ENCODE data around the gene MRPS2. TPM values are rescaled to one million over a fixed set of nuclear protein-coding genes. Genes with fewer than 3 reads are reported as not detected.
"Not testable (repeated sequence)": the region's sequence is repeated elsewhere in the genome, so short reads cannot be mapped to it uniquely, and the experiment has no call there.

Gene MRPS2
- total and polyA plus RNA-seq, 9 of the 15 experiments (the other 6 are each of a cell fraction or from before 2014, with no cell fraction given): 8.0 to 167 (median 81.3) TPM

DNA sequence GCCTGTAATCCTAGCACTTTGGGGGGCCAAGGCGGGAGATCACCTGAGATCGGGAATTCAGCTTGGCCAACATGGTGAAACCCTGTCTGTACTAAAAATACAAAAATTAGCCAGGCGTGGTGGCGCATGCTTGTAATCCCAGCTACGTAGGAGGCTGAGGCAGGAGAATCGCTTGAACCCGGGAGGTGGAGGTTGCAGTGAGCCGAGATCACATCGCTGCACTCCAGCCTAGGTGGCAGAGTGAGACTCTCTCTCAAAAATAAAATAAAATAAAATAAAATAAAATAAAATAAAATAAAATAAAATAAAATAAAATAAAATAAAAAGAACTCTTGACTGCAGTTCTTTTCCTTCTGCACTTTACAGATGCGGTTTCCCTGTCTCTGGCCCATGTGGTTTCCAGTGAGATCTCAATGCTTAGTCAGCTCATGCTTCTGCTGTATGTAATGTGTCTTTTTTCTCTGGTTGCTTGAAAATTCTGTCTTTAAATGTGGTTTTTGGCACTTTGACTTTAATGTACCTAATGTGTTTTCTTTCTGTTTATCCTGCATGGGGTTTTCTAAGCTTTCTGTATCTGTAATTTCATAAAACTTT is 28.5 kb downstream of the MRPS2 start:
- H3K36me3 ChIP-seq (ENCODE audit: control insufficient read depth, insufficient read depth, low read length); H3K4me3 ChIP-seq; H3K4me2 ChIP-seq (ENCODE audit: insufficient read depth, low read length); CTCF ChIA-PET (ENCODE audit: low intra/inter-chr PET ratio); intact Hi-C loops (cut with micrococcal nuclease); POLR2A ChIA-PET; in situ Hi-C loops (cut with MboI); H3K27ac ChIP-seq (ENCODE audit: extremely low read depth, low read depth, low read length); H3K79me2 ChIP-seq (ENCODE audit: control insufficient read depth, insufficient read depth, low read length); H3K9me1 ChIP-seq (ENCODE audit: control insufficient read depth, insufficient read depth, low read length); H3K9me3 ChIP-seq (replicated peaks; ENCODE audit: control insufficient read depth, insufficient read depth, low read depth, low read length); DNase-seq (ENCODE audit: extremely low read depth in 1 of 4, low spot score in 3 of 4); H3K9ac ChIP-seq (ENCODE audit: insufficient read depth in 1 of 2, low read depth in 2 of 2, low read length in 2 of 2); H4K20me1 ChIP-seq (replicated peaks; ENCODE audit: control insufficient read depth, insufficient read depth, low read length); ATAC-seq; BruUV-seq (replicated peaks); H2AFZ ChIP-seq (ENCODE audit: low read depth, low read length); FAIRE-seq: not testable (repeated sequence)
- Histone ChIP-seq H3K27me3 (ENCODE audit: control insufficient read depth in 2 of 2, insufficient read depth in 2 of 2, low read length in 2 of 2) (peaks cover 4 to 15% of the 10 kb centered on the region in 2 experiments; a peak in 3 of 5 replicates), H3K4me1 (replicated peaks in 1 of 2; ENCODE audit: control insufficient read depth in 2 of 2, insufficient read depth in 2 of 2, low read length in 2 of 2) (peaks cover 9 to 32% of the 10 kb centered on the region in 2 experiments; a peak in 3 of 5 replicates)
- WGBS (ENCODE audit: insufficient coverage, low coverage, missing lambda C conversion rate): 80% methylated on average over 10 of the region's 10 CpGs

DNA sequence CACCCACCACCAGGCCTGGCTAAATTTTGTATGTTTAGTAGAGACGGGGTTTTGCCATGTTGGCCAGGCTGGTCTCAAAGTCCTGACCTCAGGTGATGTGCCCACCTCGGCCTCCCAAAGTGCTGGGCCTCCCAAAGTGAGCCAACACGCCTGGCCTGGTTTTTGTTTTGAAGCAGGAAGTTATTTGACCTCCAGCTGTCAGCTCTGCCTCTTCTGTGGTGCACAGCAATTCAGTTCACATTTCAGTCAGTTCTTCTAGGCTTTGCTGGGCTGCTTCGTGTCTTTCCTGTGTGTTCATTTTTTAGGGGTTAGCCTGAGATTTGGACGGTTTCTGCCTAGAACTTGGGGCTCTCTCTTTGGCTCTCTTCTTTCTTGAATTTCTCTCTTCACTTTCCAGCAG is 29.7 kb downstream of the MRPS2 start:
- Histone ChIP-seq H3K9me3 (replicated peaks; ENCODE audit: control insufficient read depth, insufficient read depth, low read depth, low read length) (no peaks in the 10 kb centered on the region), H3K79me2 (ENCODE audit: control insufficient read depth, insufficient read depth, low read length) (no peaks in the 10 kb centered on the region), H3K36me3 (ENCODE audit: control insufficient read depth, insufficient read depth, low read length) (no peaks in the 10 kb centered on the region), H3K4me3 (no peak overlapping the region), H3K9ac (ENCODE audit: insufficient read depth in 1 of 2, low read depth in 2 of 2, low read length in 2 of 2) (no peak overlapping the region), H3K4me1 (replicated peaks in 1 of 2; ENCODE audit: control insufficient read depth in 2 of 2, insufficient read depth in 2 of 2, low read length in 2 of 2) (peaks cover 9 to 22% of the 10 kb centered on the region in 2 experiments; a peak in 3 of 5 replicates), H2AFZ (ENCODE audit: low read depth, low read length) (peak overlapping the region; percentile 43), H4K20me1 (replicated peaks; ENCODE audit: control insufficient read depth, insufficient read depth, low read length) (no peaks in the 10 kb centered on the region), H3K27ac (ENCODE audit: extremely low read depth, low read depth, low read length) (no peak overlapping the region), H3K4me2 (ENCODE audit: insufficient read depth, low read length) (no peak overlapping the region), H3K9me1 (ENCODE audit: control insufficient read depth, insufficient read depth, low read length) (no peaks in the 10 kb centered on the region), H3K27me3 (ENCODE audit: control insufficient read depth in 2 of 2, insufficient read depth in 2 of 2, low read length in 2 of 2) (peaks cover 7 to 26% of the 10 kb centered on the region in 2 experiments; a peak in 3 of 5 replicates)
- ChIA-PET POLR2A (interaction anchor here (1.0 kb wide), 1 partner anchor 54 kb away, joined by 4 read pairs; no protein-coding TSS in a partner anchor), CTCF (ENCODE audit: low intra/inter-chr PET ratio) (no interaction called here)
- ATAC-seq: no peak
- FAIRE-seq: no peak
- in situ Hi-C loops (cut with MboI) (no loop called here), intact Hi-C loops (cut with micrococcal nuclease) (no loop called here)
- 14% methylated on average over 5 of the region's 5 CpGs for WGBS (ENCODE audit: insufficient coverage, low coverage, missing lambda C conversion rate)
- BruUV-seq (replicated peaks): no TSS peak
- DNase-seq (ENCODE audit: extremely low read depth in 1 of 4, low spot score in 3 of 4): no peak
- TF ChIP-seq HMG20B (CRISPR knock-in tag; IDR thresholded peaks at IDR 0.05) (no peak), ZNF41 (CRISPR knock-in tag; conservative IDR thresholded peaks at IDR 0.05) (no peak), CREM (IDR thresholded peaks at IDR 0.05; ENCODE audit: low read depth) (no peak), ZNF551 (CRISPR knock-in tag; IDR thresholded peaks at IDR 0.05) (no peak), SMAD4 (CRISPR knock-in tag; conservative IDR thresholded peaks at IDR 0.05) (no peak), ZNF274 (IDR thresholded peaks at IDR 0.05; ENCODE audit: borderline replicate concordance, low read depth, low read length) (no peak), ZFP1 (CRISPR knock-in tag; IDR thresholded peaks at IDR 0.05) (no peak), ZBTB7A (IDR thresholded peaks at IDR 0.05; ENCODE audit: borderline replicate concordance, control insufficient read depth, low read depth, low read length) (no peak), HIVEP1 (CRISPR knock-in tag; IDR thresholded peaks at IDR 0.05) (no peak), TSC22D4 (tag; IDR thresholded peaks at IDR 0.05) (no peak), ZNF263 (CRISPR knock-in tag; IDR thresholded peaks at IDR 0.05; ENCODE audit: borderline replicate concordance) (no peak)
- TF ChIP-seq, protein P1, sequence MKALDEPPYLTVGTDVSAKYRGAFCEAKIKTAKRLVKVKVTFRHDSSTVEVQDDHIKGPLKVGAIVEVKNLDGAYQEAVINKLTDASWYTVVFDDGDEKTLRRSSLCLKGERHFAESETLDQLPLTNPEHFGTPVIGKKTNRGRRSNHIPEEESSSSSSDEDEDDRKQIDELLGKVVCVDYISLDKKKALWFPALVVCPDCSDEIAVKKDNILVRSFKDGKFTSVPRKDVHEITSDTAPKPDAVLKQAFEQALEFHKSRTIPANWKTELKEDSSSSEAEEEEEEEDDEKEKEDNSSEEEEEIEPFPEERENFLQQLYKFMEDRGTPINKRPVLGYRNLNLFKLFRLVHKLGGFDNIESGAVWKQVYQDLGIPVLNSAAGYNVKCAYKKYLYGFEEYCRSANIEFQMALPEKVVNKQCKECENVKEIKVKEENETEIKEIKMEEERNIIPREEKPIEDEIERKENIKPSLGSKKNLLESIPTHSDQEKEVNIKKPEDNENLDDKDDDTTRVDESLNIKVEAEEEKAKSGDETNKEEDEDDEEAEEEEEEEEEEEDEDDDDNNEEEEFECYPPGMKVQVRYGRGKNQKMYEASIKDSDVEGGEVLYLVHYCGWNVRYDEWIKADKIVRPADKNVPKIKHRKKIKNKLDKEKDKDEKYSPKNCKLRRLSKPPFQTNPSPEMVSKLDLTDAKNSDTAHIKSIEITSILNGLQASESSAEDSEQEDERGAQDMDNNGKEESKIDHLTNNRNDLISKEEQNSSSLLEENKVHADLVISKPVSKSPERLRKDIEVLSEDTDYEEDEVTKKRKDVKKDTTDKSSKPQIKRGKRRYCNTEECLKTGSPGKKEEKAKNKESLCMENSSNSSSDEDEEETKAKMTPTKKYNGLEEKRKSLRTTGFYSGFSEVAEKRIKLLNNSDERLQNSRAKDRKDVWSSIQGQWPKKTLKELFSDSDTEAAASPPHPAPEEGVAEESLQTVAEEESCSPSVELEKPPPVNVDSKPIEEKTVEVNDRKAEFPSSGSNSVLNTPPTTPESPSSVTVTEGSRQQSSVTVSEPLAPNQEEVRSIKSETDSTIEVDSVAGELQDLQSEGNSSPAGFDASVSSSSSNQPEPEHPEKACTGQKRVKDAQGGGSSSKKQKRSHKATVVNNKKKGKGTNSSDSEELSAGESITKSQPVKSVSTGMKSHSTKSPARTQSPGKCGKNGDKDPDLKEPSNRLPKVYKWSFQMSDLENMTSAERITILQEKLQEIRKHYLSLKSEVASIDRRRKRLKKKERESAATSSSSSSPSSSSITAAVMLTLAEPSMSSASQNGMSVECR (CRISPR knock-in tag; IDR thresholded peaks at IDR 0.05): no peak
